ENCODE measurements around the gene RAB29. TPM values are rescaled to one million over a fixed set of nuclear protein-coding genes. Genes with fewer than 3 reads are reported as not detected.
"Not testable (repeated sequence)": the region's sequence is repeated elsewhere in the genome, so short reads cannot be mapped to it uniquely, and the experiment has no call there.

RAB29 gene
- total RNA-seq, 1 experiment from 2014 or later: 30.8 TPM

- in situ Hi-C loops (cut with HindIII; ENCODE audit: low pct_unique_long_range_greater_than_20kb, low sequenced_read_pairs): no loop called here
- DNase-seq (ENCODE audit: low read depth, low spot score): no peak
These were observed 28.4 kb downstream of the RAB29 start for GRCh38 chr1:205746757-205747412.

- no peak for DNase-seq (ENCODE audit: low read depth, low spot score)
- in situ Hi-C loops (cut with HindIII; ENCODE audit: low pct_unique_long_range_greater_than_20kb, low sequenced_read_pairs): no loop called here
These were observed 30.9 kb downstream of the RAB29 start for GRCh38 chr1:205744403-205744802.

- DNase-seq (ENCODE audit: low read depth, low spot score): no peak
- in situ Hi-C loops (cut with HindIII; ENCODE audit: low pct_unique_long_range_greater_than_20kb, low sequenced_read_pairs): no loop called here
These were observed 31.3 kb downstream of the RAB29 start for GRCh38 chr1:205743977-205744376.

GRCh38 chr1:205741681-205742080 is 33.6 kb downstream of the RAB29 start:
- no peak for DNase-seq (ENCODE audit: low read depth, low spot score)
- in situ Hi-C loops (cut with HindIII; ENCODE audit: low pct_unique_long_range_greater_than_20kb, low sequenced_read_pairs): no loop called here

- DNase-seq (ENCODE audit: low read depth, low spot score): peak; percentile 37
- in situ Hi-C loops (cut with HindIII; ENCODE audit: low pct_unique_long_range_greater_than_20kb, low sequenced_read_pairs): no loop called here
These were observed 35.7 kb downstream of the RAB29 start for GRCh38 chr1:205739348-205740160.

GRCh38 chr1:205735218-205735617 is 40.1 kb downstream of the RAB29 start:
- DNase-seq (ENCODE audit: low read depth, low spot score): no peak
- in situ Hi-C loops (cut with HindIII; ENCODE audit: low pct_unique_long_range_greater_than_20kb, low sequenced_read_pairs): no loop called here

- in situ Hi-C loops (cut with HindIII; ENCODE audit: low pct_unique_long_range_greater_than_20kb, low sequenced_read_pairs): no loop called here
- no peak for DNase-seq (ENCODE audit: low read depth, low spot score)
These were observed 41.7 kb downstream of the RAB29 start for GRCh38 chr1:205733438-205734175.

- no peak for DNase-seq (ENCODE audit: low read depth, low spot score)
- in situ Hi-C loops (cut with HindIII; ENCODE audit: low pct_unique_long_range_greater_than_20kb, low sequenced_read_pairs): no loop called here
These were observed 45.2 kb downstream of the RAB29 start for GRCh38 chr1:205729945-205730610.

GRCh38 chr1:205726619-205727125 is 48.6 kb downstream of the RAB29 start:
- in situ Hi-C loops (cut with HindIII; ENCODE audit: low pct_unique_long_range_greater_than_20kb, low sequenced_read_pairs): no loop called here

GRCh38 chr1:205725514-205725913 is 49.8 kb downstream of the RAB29 start:
- in situ Hi-C loops (cut with HindIII; ENCODE audit: low pct_unique_long_range_greater_than_20kb, low sequenced_read_pairs): no loop called here
- no peak for DNase-seq (ENCODE audit: low read depth, low spot score)

More at GRCh38 chr1:205726619-205727125, 48.6 kb downstream of the RAB29 start:
- DNase-seq (ENCODE audit: low read depth, low spot score): no peak

- DNase-seq (ENCODE audit: low read depth, low spot score); in situ Hi-C loops (cut with HindIII; ENCODE audit: low pct_unique_long_range_greater_than_20kb, low sequenced_read_pairs): not testable (repeated sequence)
These were observed 54.5 kb downstream of the RAB29 start for GRCh38 chr1:205720740-205721139.

- no peak for DNase-seq (ENCODE audit: low read depth, low spot score)
- in situ Hi-C loops (cut with HindIII; ENCODE audit: low pct_unique_long_range_greater_than_20kb, low sequenced_read_pairs): no loop called here
These were observed 55.5 kb downstream of the RAB29 start for GRCh38 chr1:205719762-205720161.

- in situ Hi-C loops (cut with HindIII; ENCODE audit: low pct_unique_long_range_greater_than_20kb, low sequenced_read_pairs): no loop called here
These were observed 56.3 kb downstream of the RAB29 start for GRCh38 chr1:205719015-205719414.

More at GRCh38 chr1:205719015-205719414, 56.3 kb downstream of the RAB29 start:
- DNase-seq (ENCODE audit: low read depth, low spot score): no peak

Small RNAs within 50 kb of the gene (small RNA-seq; reads per million reads assigned to genes)
- 0 to 0.04 reads per million in 2 experiments for gene RF00139

Other genes starting within 250 kb of the RAB29 start
- gene ELK4, start 143.5 kb downstream of the RAB29 start, total RNA-seq (2014; rRNA removed; shearing (Covaris generic)): 15.5 and 17.6 TPM in 2 replicates
- 5.5 and 5.8 TPM in 2 replicates for gene SLC45A3, start 95.0 kb downstream of the RAB29 start, total RNA-seq (2014; rRNA removed; shearing (Covaris generic))
- 63.2 and 69.2 TPM in 2 replicates for gene NUCKS1, start 25.3 kb downstream of the RAB29 start, total RNA-seq (2014; rRNA removed; shearing (Covaris generic))
- 9.9 and 10.3 TPM in 2 replicates for gene SLC41A1, start 37.7 kb upstream of the RAB29 start, total RNA-seq (2014; rRNA removed; shearing (Covaris generic))
- gene PM20D1, start 74.7 kb upstream of the RAB29 start, total RNA-seq (2014; rRNA removed; shearing (Covaris generic)): not detected in 2 replicates
- not detected in 2 replicates for gene SLC26A9, start 168.0 kb upstream of the RAB29 start, total RNA-seq (2014; rRNA removed; shearing (Covaris generic))
- 2.6 and 3.4 TPM in 2 replicates for gene RAB7B, start 227.9 kb upstream of the RAB29 start, total RNA-seq (2014; rRNA removed; shearing (Covaris generic))
- 0.19 TPM in 1 of 2 replicates, not detected in the other for gene CTSE, start 248.4 kb upstream of the RAB29 start, total RNA-seq (2014; rRNA removed; shearing (Covaris generic))

Data from SK-MEL-5 (cell line).